Central memory CD8-positive, alpha-beta T cell (primary cell): Measurements from ENCODE around the gene PRKAR1B.
A peak's percentile ranks its signal among the peaks of the same experiment; 100 is the strongest.

Experiments used
- ATAC-seq: fragments of 150-1000 bp; cut with Tn5 transposase; replicated peaks from 2 replicates; pipeline ENCODE4 v1.10.0; 2022; ENCODE audit warnings: mild to moderate bottlenecking, moderate FRiP score, moderate number of reproducible peaks; ENCODE audit not compliant: poor library complexity, severe bottlenecking; ENCODE audit errors: extremely low read depth
- DNase-seq, 2 donors: peaks; one replicate each; pipeline ENCODE4 v3.0.0; 2021; ENCODE audit warnings: low spot score in 2 of 2
- H3K27ac Mint-ChIP-seq: one replicate; pipeline ENCODE4 v1.8.0; 2022; ENCODE audit warnings: low read depth, mild to moderate bottlenecking, moderate library complexity, mixed read lengths
- H3K27me3 Mint-ChIP-seq: one replicate; pipeline ENCODE4 v1.8.0; 2022; ENCODE audit warnings: mixed read lengths
- H3K36me3 Mint-ChIP-seq: one replicate; pipeline ENCODE4 v1.8.0; 2022; ENCODE audit warnings: mild to moderate bottlenecking, moderate library complexity, mixed read lengths; ENCODE audit not compliant: insufficient read depth
- H3K4me1 Mint-ChIP-seq: one replicate; pipeline ENCODE4 v1.8.0; 2022; ENCODE audit warnings: mixed read lengths
- H3K4me3 Mint-ChIP-seq: one replicate; pipeline ENCODE4 v1.8.0; 2022; ENCODE audit warnings: mild to moderate bottlenecking, moderate library complexity, mixed read lengths
- H3K9me3 Mint-ChIP-seq: one replicate; pipeline ENCODE4 v1.8.0; 2022; ENCODE audit warnings: mixed read lengths

PRKAR1B gene

GRCh38 chr7:727104-727805 is at the start of gene PRKAR1B:
TSS of gene PRKAR1B (minus strand) at chr7:727281. CDS start at chr7:711505, 15,776 bp downstream.
- no peaks in the 10 kb centered on the region for H3K27me3 Mint-ChIP-seq
- peak; percentile 49 for ATAC-seq
- no peaks in the 10 kb centered on the region for H3K9me3 Mint-ChIP-seq
- H3K4me1 Mint-ChIP-seq, result peaks cover 25% of the 10 kb centered on the region
- peak within 1 kb of the TSS; percentile 84 for H3K27ac Mint-ChIP-seq
- peak within 1 kb of the TSS; percentile 77 for H3K4me3 Mint-ChIP-seq
- peaks cover 6% of the 10 kb centered on the region for H3K36me3 Mint-ChIP-seq
- DNase-seq, result no peak

GRCh38 chr7:776381-776780 is 49.3 kb upstream of the PRKAR1B start:
- H3K4me3 Mint-ChIP-seq, result no peak overlapping the region
- no peak for ATAC-seq
- H3K27ac Mint-ChIP-seq, result no peak overlapping the region

GRCh38 chr7:774161-775109 is 47.4 kb upstream of the PRKAR1B start:
- no peaks in the 10 kb centered on the region for H3K9me3 Mint-ChIP-seq
- H3K36me3 Mint-ChIP-seq, result peaks cover 5% of the 10 kb centered on the region
- no peak overlapping the region for H3K4me3 Mint-ChIP-seq
- H3K4me1 Mint-ChIP-seq, result no peaks in the 10 kb centered on the region
- peak; percentile 15 to 55 for DNase-seq
- ATAC-seq, result no peak
- H3K27ac Mint-ChIP-seq, result no peak overlapping the region
- no peaks in the 10 kb centered on the region for H3K27me3 Mint-ChIP-seq

More at GRCh38 chr7:776381-776780, 49.3 kb upstream of the PRKAR1B start:
- no peak for DNase-seq
- no peaks in the 10 kb centered on the region for H3K4me1 Mint-ChIP-seq
- no peaks in the 10 kb centered on the region for H3K27me3 Mint-ChIP-seq
- H3K36me3 Mint-ChIP-seq, result peaks cover 9% of the 10 kb centered on the region
- no peaks in the 10 kb centered on the region for H3K9me3 Mint-ChIP-seq

GRCh38 chr7:773622-773915 is 46.5 kb upstream of the PRKAR1B start:
- H3K27ac Mint-ChIP-seq, result no peak overlapping the region

GRCh38 chr7:772861-773621 is 46.0 kb upstream of the PRKAR1B start:
- Mint-ChIP-seq H3K4me3 (no peak overlapping the region), H3K36me3 (peaks cover 5% of the 10 kb centered on the region), H3K27me3 (no peaks in the 10 kb centered on the region), H3K9me3 (no peaks in the 10 kb centered on the region), H3K27ac (no peak overlapping the region), H3K4me1 (no peaks in the 10 kb centered on the region)
- ATAC-seq, result no peak
- no peak for DNase-seq

More at GRCh38 chr7:773622-773915, 46.5 kb upstream of the PRKAR1B start:
- ATAC-seq (no peak), DNase-seq (no peak)
- H3K36me3 Mint-ChIP-seq, result peaks cover 5% of the 10 kb centered on the region
- no peak overlapping the region for H3K4me3 Mint-ChIP-seq
- H3K27me3 Mint-ChIP-seq, result no peaks in the 10 kb centered on the region
- no peaks in the 10 kb centered on the region for H3K9me3 Mint-ChIP-seq
- H3K4me1 Mint-ChIP-seq, result no peaks in the 10 kb centered on the region

- no peak for ATAC-seq
- Mint-ChIP-seq H3K27ac (no peak overlapping the region), H3K27me3 (no peaks in the 10 kb centered on the region)
Observed at GRCh38 chr7:772392-772791, 45.3 kb upstream of the PRKAR1B start.

GRCh38 chr7:772005-772294 is 44.9 kb upstream of the PRKAR1B start:
- no peaks in the 10 kb centered on the region for H3K9me3 Mint-ChIP-seq
- DNase-seq (no peak), ATAC-seq (no peak)
- no peaks in the 10 kb centered on the region for H3K27me3 Mint-ChIP-seq
- H3K36me3 Mint-ChIP-seq, result peaks cover 5% of the 10 kb centered on the region
- H3K27ac Mint-ChIP-seq, result no peak overlapping the region
- no peak overlapping the region for H3K4me3 Mint-ChIP-seq
- no peaks in the 10 kb centered on the region for H3K4me1 Mint-ChIP-seq

More at GRCh38 chr7:772392-772791, 45.3 kb upstream of the PRKAR1B start:
- Mint-ChIP-seq H3K36me3 (peaks cover 5% of the 10 kb centered on the region), H3K9me3 (no peaks in the 10 kb centered on the region), H3K4me3 (no peak overlapping the region), H3K4me1 (no peaks in the 10 kb centered on the region)
- DNase-seq, result no peak

- no peak for DNase-seq
- ATAC-seq, result no peak
Observed at GRCh38 chr7:771234-772004, 44.3 kb upstream of the PRKAR1B start.

GRCh38 chr7:770741-771166 is 43.7 kb upstream of the PRKAR1B start:
- H3K4me1 Mint-ChIP-seq, result no peaks in the 10 kb centered on the region
- DNase-seq (no peak), ATAC-seq (no peak)
- no peaks in the 10 kb centered on the region for H3K27me3 Mint-ChIP-seq
- H3K36me3 Mint-ChIP-seq, result peaks cover 6% of the 10 kb centered on the region
- H3K9me3 Mint-ChIP-seq, result no peaks in the 10 kb centered on the region
- no peak overlapping the region for H3K27ac Mint-ChIP-seq
- no peak overlapping the region for H3K4me3 Mint-ChIP-seq

More at GRCh38 chr7:771234-772004, 44.3 kb upstream of the PRKAR1B start:
- Mint-ChIP-seq H3K27ac (no peak overlapping the region), H3K4me3 (no peak overlapping the region), H3K36me3 (peaks cover 6% of the 10 kb centered on the region), H3K4me1 (no peaks in the 10 kb centered on the region), H3K27me3 (no peaks in the 10 kb centered on the region), H3K9me3 (no peaks in the 10 kb centered on the region)

GRCh38 chr7:770336-770735 is 43.3 kb upstream of the PRKAR1B start:
- no peaks in the 10 kb centered on the region for H3K9me3 Mint-ChIP-seq
- H3K27ac Mint-ChIP-seq, result no peak overlapping the region
- H3K4me1 Mint-ChIP-seq, result no peaks in the 10 kb centered on the region
- no peak overlapping the region for H3K4me3 Mint-ChIP-seq
- peaks cover 6% of the 10 kb centered on the region for H3K36me3 Mint-ChIP-seq
- no peak for ATAC-seq
- no peaks in the 10 kb centered on the region for H3K27me3 Mint-ChIP-seq
- DNase-seq, result no peak

GRCh38 chr7:768881-769504 is 41.9 kb upstream of the PRKAR1B start:
- Mint-ChIP-seq H3K4me1 (no peaks in the 10 kb centered on the region), H3K27me3 (no peaks in the 10 kb centered on the region), H3K4me3 (no peak overlapping the region), H3K36me3 (peaks cover 6% of the 10 kb centered on the region), H3K9me3 (no peaks in the 10 kb centered on the region), H3K27ac (no peak overlapping the region)
- no peak for ATAC-seq
- no peak for DNase-seq
